Measurements from ENCODE around the gene ZFAND2B.
A peak's percentile ranks its signal among the peaks of the same experiment; 100 is the strongest.

The ZFAND2B gene

GRCh38 chr2:219206328-219207133 lies at the start of gene ZFAND2B:
ZFAND2B (plus strand) TSS chr2:219206782; CDS start chr2:219206988, 206 bp downstream.
- Mint-ChIP-seq H3K4me1 (peaks cover 45% of the 10 kb centered on the region), H3K4me3 (peak within 1 kb of the TSS; percentile 83 to 87), H3K27me3 (no peaks in the 10 kb centered on the region), H3K9me3 (peaks cover 0 to 7% of the 10 kb centered on the region in 2 donors), H3K27ac (peak within 1 kb of the TSS; percentile 96)
- DNase-seq: peak; percentile 95 to 96
- peak; percentile 96 for ATAC-seq

GRCh38 chr2:219157396-219157795 lies 49.2 kb upstream of the ZFAND2B start:
- peaks cover 26% of the 10 kb centered on the region for H3K4me1 Mint-ChIP-seq
- no peak for ATAC-seq
- no peak overlapping the region for H3K27ac Mint-ChIP-seq
- no peak overlapping the region for H3K4me3 Mint-ChIP-seq
- no peaks in the 10 kb centered on the region for H3K9me3 Mint-ChIP-seq
- no peak for DNase-seq
- H3K27me3 Mint-ChIP-seq: no peaks in the 10 kb centered on the region

GRCh38 chr2:219158025-219158424 lies 48.6 kb upstream of the ZFAND2B start:
- Mint-ChIP-seq H3K27ac (no peak overlapping the region), H3K27me3 (no peaks in the 10 kb centered on the region), H3K4me3 (no peak overlapping the region), H3K9me3 (no peaks in the 10 kb centered on the region), H3K4me1 (peaks cover 26% of the 10 kb centered on the region)
- ATAC-seq: no peak
- no peak for DNase-seq

- Mint-ChIP-seq H3K27ac (no peak overlapping the region), H3K4me3 (no peak overlapping the region), H3K4me1 (peaks cover 26% of the 10 kb centered on the region), H3K9me3 (no peaks in the 10 kb centered on the region), H3K27me3 (no peaks in the 10 kb centered on the region)
- DNase-seq (no peak), ATAC-seq (no peak)
Measured at GRCh38 chr2:219158586-219158985, 48.0 kb upstream of the ZFAND2B start.

GRCh38 chr2:219159771-219160185 lies 46.8 kb upstream of the ZFAND2B start:
- no peak for DNase-seq
- Mint-ChIP-seq H3K9me3 (no peaks in the 10 kb centered on the region), H3K27ac (peak overlapping the region; percentile 80 to 96), H3K27me3 (no peaks in the 10 kb centered on the region), H3K4me1 (peaks cover 26% of the 10 kb centered on the region), H3K4me3 (peak overlapping the region; percentile 94 to 96)
- ATAC-seq: peak; percentile 1

- no peaks in the 10 kb centered on the region for H3K27me3 Mint-ChIP-seq
- H3K9me3 Mint-ChIP-seq: no peaks in the 10 kb centered on the region
- peaks cover 26% of the 10 kb centered on the region for H3K4me1 Mint-ChIP-seq
- DNase-seq: peak; percentile 94 to 95
- ATAC-seq: peak; percentile 91
- H3K27ac Mint-ChIP-seq: peak within 1 kb of the TSS; percentile 95 to 96
- H3K4me3 Mint-ChIP-seq: peak within 1 kb of the TSS; percentile 94 to 96
Measured at GRCh38 chr2:219160186-219161017, 46.2 kb upstream of the ZFAND2B start, which contains the start of gene NHEJ1. NHEJ1 (minus strand) TSS chr2:219160815; CDS start chr2:219158362, 2,453 bp downstream.

- Mint-ChIP-seq H3K4me3 (peak overlapping the region; percentile 94 to 96), H3K27me3 (no peaks in the 10 kb centered on the region)
Measured at GRCh38 chr2:219161097-219161496, 45.5 kb upstream of the ZFAND2B start.

GRCh38 chr2:219163156-219163555 lies 43.4 kb upstream of the ZFAND2B start:
- no peaks in the 10 kb centered on the region for H3K27me3 Mint-ChIP-seq
- ATAC-seq: no peak
- no peaks in the 10 kb centered on the region for H3K9me3 Mint-ChIP-seq
- no peak overlapping the region for H3K4me3 Mint-ChIP-seq
- peaks cover 26% of the 10 kb centered on the region for H3K4me1 Mint-ChIP-seq
- no peak for DNase-seq
- no peak overlapping the region for H3K27ac Mint-ChIP-seq

More at GRCh38 chr2:219161097-219161496, 45.5 kb upstream of the ZFAND2B start:
- ATAC-seq (no peak), DNase-seq (no peak)
- Mint-ChIP-seq H3K9me3 (no peaks in the 10 kb centered on the region), H3K27ac (no peak overlapping the region), H3K4me1 (peaks cover 26% of the 10 kb centered on the region)

GRCh38 chr2:219165058-219165911 lies 41.3 kb upstream of the ZFAND2B start:
- H3K4me3 Mint-ChIP-seq: no peak overlapping the region
- H3K27ac Mint-ChIP-seq: no peak overlapping the region
- no peak for DNase-seq
- ATAC-seq: no peak
- H3K4me1 Mint-ChIP-seq: peaks cover 11% of the 10 kb centered on the region
- H3K27me3 Mint-ChIP-seq: no peaks in the 10 kb centered on the region
- no peaks in the 10 kb centered on the region for H3K9me3 Mint-ChIP-seq

- Mint-ChIP-seq H3K4me3 (no peak overlapping the region), H3K27ac (peak overlapping the region in 1 of 2 donors; percentile 75), H3K9me3 (no peaks in the 10 kb centered on the region), H3K4me1 (peaks cover 15% of the 10 kb centered on the region), H3K27me3 (no peaks in the 10 kb centered on the region)
- DNase-seq (no peak), ATAC-seq (no peak)
Measured at GRCh38 chr2:219167997-219168396, 38.6 kb upstream of the ZFAND2B start.

GRCh38 chr2:219168526-219168925 lies 38.1 kb upstream of the ZFAND2B start:
- no peaks in the 10 kb centered on the region for H3K9me3 Mint-ChIP-seq
- no peak for DNase-seq
- H3K4me3 Mint-ChIP-seq: no peak overlapping the region
- ATAC-seq: peak; percentile 49
- H3K27me3 Mint-ChIP-seq: no peaks in the 10 kb centered on the region
- H3K4me1 Mint-ChIP-seq: peaks cover 15% of the 10 kb centered on the region
- H3K27ac Mint-ChIP-seq: no peak overlapping the region

GRCh38 chr2:219168932-219169331 lies 37.6 kb upstream of the ZFAND2B start:
- ATAC-seq: peak; percentile 33
- no peak for DNase-seq
- H3K27me3 Mint-ChIP-seq: no peaks in the 10 kb centered on the region
- H3K27ac Mint-ChIP-seq: no peak overlapping the region
- H3K4me1 Mint-ChIP-seq: peaks cover 17% of the 10 kb centered on the region
- no peak overlapping the region for H3K4me3 Mint-ChIP-seq
- H3K9me3 Mint-ChIP-seq: no peaks in the 10 kb centered on the region

- H3K27ac Mint-ChIP-seq: peak within 1 kb of the TSS in 1 of 2 donors; percentile 42
- H3K4me3 Mint-ChIP-seq: no peak within 1 kb of the TSS
- no peak for DNase-seq
- H3K9me3 Mint-ChIP-seq: no peaks in the 10 kb centered on the region
- peaks cover 28% of the 10 kb centered on the region for H3K4me1 Mint-ChIP-seq
- no peaks in the 10 kb centered on the region for H3K27me3 Mint-ChIP-seq
- no peak for ATAC-seq
Measured at GRCh38 chr2:219169930-219170654, 36.5 kb upstream of the ZFAND2B start, which contains the start of gene SLC23A3. SLC23A3 (minus strand) TSS chr2:219170029; CDS start chr2:219169984, 45 bp downstream.

GRCh38 chr2:219171231-219171651 lies 35.3 kb upstream of the ZFAND2B start:
- no peak for ATAC-seq
- DNase-seq: peak in 1 of 2 donors; percentile 12
- peak overlapping the region; percentile 1 to 13 for H3K27ac Mint-ChIP-seq
- H3K4me1 Mint-ChIP-seq: peaks cover 36% of the 10 kb centered on the region
- H3K4me3 Mint-ChIP-seq: no peak overlapping the region
- no peaks in the 10 kb centered on the region for H3K9me3 Mint-ChIP-seq
- no peaks in the 10 kb centered on the region for H3K27me3 Mint-ChIP-seq

Measured in stimulated activated naive CD8-positive, alpha-beta T cell treated with anti-CD3 and anti-CD28 coated beads, Interleukin-15, amount 100 ng/mL, for 72 hours (primary cell).